Measurements from ENCODE around the gene KREMEN1. TPM values are rescaled to one million over a fixed set of nuclear protein-coding genes. Genes with fewer than 3 reads are reported as not detected.

KREMEN1 gene
- total and polyA plus RNA-seq, 9 of the 15 experiments (the other 6 are each of a cell fraction or from before 2014, with no cell fraction given), result 0.69 to 11.5 (median 4.3) TPM

DNA sequence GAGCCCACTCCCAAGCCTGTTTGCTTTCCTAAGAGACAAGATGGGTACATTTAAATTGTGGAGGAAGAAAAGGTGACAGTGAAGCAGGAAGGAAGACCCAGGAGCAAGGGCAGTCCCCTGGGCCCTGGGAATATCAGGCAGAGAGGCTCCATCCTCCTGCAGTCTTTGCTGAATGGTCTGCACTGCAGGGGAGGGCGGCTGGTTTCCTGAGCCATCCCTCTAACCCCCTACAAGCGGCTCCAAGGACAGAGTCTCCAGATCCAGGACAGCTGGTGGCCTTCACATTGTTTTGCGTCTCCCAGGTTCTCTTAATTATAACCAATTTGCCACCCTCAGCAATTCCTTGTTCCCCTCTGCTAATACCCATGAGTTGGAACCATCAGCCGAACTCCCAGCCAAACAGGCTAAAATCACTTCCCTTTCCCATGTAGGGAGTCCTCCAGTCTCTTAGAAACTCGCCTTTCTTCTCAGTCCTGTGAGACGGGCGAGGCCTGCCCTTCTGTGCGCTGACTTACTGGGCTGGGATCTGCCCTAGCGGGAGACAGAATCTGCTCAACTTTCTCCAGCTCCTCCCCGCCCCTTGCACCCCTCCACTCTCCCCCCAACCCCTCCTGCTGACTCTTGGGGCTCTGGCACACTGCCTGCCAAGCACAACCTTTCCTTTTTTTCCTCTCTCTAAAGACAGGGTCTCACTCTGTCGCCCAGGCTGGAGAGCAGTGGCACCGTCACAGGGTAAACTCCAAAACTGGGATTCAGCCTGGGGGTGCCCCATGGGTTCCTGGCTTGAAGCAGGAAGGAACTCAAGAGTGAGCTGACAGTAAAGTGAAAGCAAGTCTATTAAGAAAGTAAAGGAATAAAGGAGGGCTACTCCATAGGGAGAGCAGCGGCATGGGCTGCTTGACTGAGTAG is 79.5 kb downstream of the KREMEN1 start (continued):
- no peak for TF ChIP-seq ZNF445 (CRISPR knock-in tag; IDR thresholded peaks at IDR 0.05; ENCODE audit: low read depth)
- peak; percentile 33; the same call in 1 of the 2 replicates for TF ChIP-seq NCOR1 (IDR thresholded peaks at IDR 0.05)
- TF ChIP-seq SPI1 (IDR thresholded peaks at IDR 0.05; ENCODE audit: borderline replicate concordance, low read depth, low read length), result 0 out of 2 replicates have a peak, but pooled peaks have one; percentile 23
- TF ChIP-seq CBX8 (IDR thresholded peaks at IDR 0.05; ENCODE audit: borderline replicate concordance, extremely low read depth, low read depth, low read length, poor library complexity, severe bottlenecking), result no peak
- TF ChIP-seq, protein P1, sequence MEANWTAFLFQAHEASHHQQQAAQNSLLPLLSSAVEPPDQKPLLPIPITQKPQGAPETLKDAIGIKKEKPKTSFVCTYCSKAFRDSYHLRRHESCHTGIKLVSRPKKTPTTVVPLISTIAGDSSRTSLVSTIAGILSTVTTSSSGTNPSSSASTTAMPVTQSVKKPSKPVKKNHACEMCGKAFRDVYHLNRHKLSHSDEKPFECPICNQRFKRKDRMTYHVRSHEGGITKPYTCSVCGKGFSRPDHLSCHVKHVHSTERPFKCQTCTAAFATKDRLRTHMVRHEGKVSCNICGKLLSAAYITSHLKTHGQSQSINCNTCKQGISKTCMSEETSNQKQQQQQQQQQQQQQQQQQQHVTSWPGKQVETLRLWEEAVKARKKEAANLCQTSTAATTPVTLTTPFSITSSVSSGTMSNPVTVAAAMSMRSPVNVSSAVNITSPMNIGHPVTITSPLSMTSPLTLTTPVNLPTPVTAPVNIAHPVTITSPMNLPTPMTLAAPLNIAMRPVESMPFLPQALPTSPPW (CRISPR knock-in tag; IDR thresholded peaks at IDR 0.05), result peak; percentile 90
- no peak for TF ChIP-seq CREB1 (IDR thresholded peaks at IDR 0.05)
- no peak for TF ChIP-seq CREB1 (CRISPR knock-in tag; IDR thresholded peaks at IDR 0.05)
- TF ChIP-seq, protein P2, sequence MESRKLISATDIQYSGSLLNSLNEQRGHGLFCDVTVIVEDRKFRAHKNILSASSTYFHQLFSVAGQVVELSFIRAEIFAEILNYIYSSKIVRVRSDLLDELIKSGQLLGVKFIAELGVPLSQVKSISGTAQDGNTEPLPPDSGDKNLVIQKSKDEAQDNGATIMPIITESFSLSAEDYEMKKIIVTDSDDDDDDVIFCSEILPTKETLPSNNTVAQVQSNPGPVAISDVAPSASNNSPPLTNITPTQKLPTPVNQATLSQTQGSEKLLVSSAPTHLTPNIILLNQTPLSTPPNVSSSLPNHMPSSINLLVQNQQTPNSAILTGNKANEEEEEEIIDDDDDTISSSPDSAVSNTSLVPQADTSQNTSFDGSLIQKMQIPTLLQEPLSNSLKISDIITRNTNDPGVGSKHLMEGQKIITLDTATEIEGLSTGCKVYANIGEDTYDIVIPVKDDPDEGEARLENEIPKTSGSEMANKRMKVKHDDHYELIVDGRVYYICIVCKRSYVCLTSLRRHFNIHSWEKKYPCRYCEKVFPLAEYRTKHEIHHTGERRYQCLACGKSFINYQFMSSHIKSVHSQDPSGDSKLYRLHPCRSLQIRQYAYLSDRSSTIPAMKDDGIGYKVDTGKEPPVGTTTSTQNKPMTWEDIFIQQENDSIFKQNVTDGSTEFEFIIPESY (CRISPR knock-in tag; IDR thresholded peaks at IDR 0.05), result no peak
- TF ChIP-seq MYC (IDR thresholded peaks at IDR 0.05; ENCODE audit: low read depth, low read length), result 0 out of 2 replicates have a peak, but pooled peaks have one; percentile 9
- TF ChIP-seq MYC (CRISPR knock-in tag; IDR thresholded peaks at IDR 0.05; ENCODE audit: borderline replicate concordance, low read depth), result no peak
- 0 out of 2 replicates have a peak, but pooled peaks have one; percentile 51 for TF ChIP-seq POLR2AphosphoS2 (IDR thresholded peaks at IDR 0.05; ENCODE audit: low read length)
- TF ChIP-seq ZNF740 (CRISPR knock-in tag; IDR thresholded peaks at IDR 0.05), result no peak
- TF ChIP-seq ZNF740 (tag; IDR thresholded peaks at IDR 0.05), result peak in 1 of 2 experiments; percentile 65; a peak in 1 of 4 replicates
- 0 out of 2 replicates have a peak, but pooled peaks have one; percentile 19 for TF ChIP-seq GATAD2A (IDR thresholded peaks at IDR 0.05)
- no peak for TF ChIP-seq FOXA1 (IDR thresholded peaks at IDR 0.05; ENCODE audit: borderline replicate concordance)
- peak; percentile 80 for TF ChIP-seq C11orf30 (IDR thresholded peaks at IDR 0.05; ENCODE audit: low read depth)
- peak; percentile 96 for TF ChIP-seq PML (IDR thresholded peaks at IDR 0.05; ENCODE audit: low read length)
- no peak for TF ChIP-seq MCM5 (IDR thresholded peaks at IDR 0.05; ENCODE audit: low read depth)
- TF ChIP-seq TBP (optimal IDR thresholded peaks at IDR 0.05; ENCODE audit: low read depth, low read length), result peak; percentile 93
- no peak for TF ChIP-seq SIRT6 (IDR thresholded peaks at IDR 0.05; ENCODE audit: low read depth, low read length)
- no peak for TF ChIP-seq HMGN3 (IDR thresholded peaks at IDR 0.05; ENCODE audit: borderline replicate concordance, extremely low read depth, insufficient read length, low read depth, low read length)
- peak; percentile 78 for TF ChIP-seq SNAPC5 (CRISPR knock-in tag; IDR thresholded peaks at IDR 0.05)
- no peak for TF ChIP-seq BRCA1 (IDR thresholded peaks at IDR 0.05)
- TF ChIP-seq BRCA1 (CRISPR knock-in tag; IDR thresholded peaks at IDR 0.05), result no peak
- peak; percentile 20; the same call in 1 of the 2 replicates for TF ChIP-seq CREM (IDR thresholded peaks at IDR 0.05; ENCODE audit: low read depth)
